RWPE1 (cell line): ENCODE data around the gene LY6G5B.

Experiments
- CTCF ChIA-PET: fragments of 350-600 bp; sonication (Branson Sonifier 250); formaldehyde crosslinking; extraction: SDS; loops from one replicate; lab custom pipeline; 2021; lab: Yijun Ruan, JAX
- POLR2A ChIA-PET: fragments of 400-600 bp; formaldehyde crosslinking; extraction: SDS; loops from one replicate; lab custom pipeline; 2020; ENCODE audit warnings: antibody characterized with exemption; ENCODE audit not compliant: low non-redundant PET; lab: Yijun Ruan, JAX
- DNase-seq: peaks from one replicate; pipeline ENCODE4 v3.0.0; 2012; ENCODE audit warnings: low spot score
- H3K27ac ChIP-seq: fragments of 450-650 bp; 2 replicates; pipeline ENCODE4 v1.5.1; 2017
- CTCF ChIP-seq: fragments of 450-650 bp; conservative IDR thresholded peaks from 2 replicates; pipeline ENCODE4 v1.5.1; 2017; ENCODE audit warnings: low read depth, mild to moderate bottlenecking

Gene LY6G5B

DNA sequence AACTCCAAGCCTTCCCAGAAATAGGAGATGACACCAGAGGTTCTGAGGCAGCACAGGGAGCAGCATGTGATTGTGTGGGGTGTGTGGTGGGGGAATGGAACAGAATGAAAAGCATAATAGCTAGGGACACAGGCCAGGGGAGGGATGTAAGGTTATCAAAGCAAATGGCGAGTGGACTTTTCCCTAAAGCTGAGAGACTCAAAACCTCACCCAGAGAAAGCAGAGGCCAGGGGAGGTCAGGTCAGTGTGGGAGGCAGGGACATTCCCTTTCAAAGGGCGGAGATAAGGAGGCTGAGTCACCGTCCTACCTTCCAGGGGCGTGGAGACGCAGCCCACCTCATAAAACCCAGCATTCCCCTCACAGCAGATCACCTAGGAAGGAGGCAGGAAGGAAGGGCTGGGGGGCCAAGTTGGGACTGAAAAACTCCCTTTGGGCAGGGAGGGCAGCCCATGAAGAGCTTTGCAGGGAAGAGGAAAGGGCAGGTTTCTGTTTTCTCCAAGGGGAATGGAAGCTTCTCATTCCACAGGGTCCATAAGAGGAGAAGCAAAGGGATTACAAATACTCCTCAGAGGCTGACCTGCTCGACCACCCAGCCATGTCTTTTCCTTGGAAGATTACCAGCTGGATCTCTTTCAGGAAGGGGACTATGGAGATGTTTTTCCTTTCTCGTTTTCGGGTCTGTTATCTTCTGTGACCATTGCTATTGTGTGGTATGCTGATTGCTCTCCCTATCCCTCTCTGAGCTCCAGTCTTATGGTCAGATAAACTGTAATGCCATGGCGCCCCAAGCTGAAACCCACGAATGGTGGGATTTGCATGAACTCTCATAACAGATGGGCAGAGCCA is 20.7 kb downstream of the LY6G5B start:
- POLR2A ChIA-PET: no interaction called here
- no peak for TF ChIP-seq CTCF
- CTCF ChIA-PET: interaction anchor here (0.6 to 1.0 kb wide), 5 partner anchors 11 to 192 kb away, joined by 3 to 5 read pairs (median 4); partner anchors contain the start of gene LY6G6C
- H3K27ac ChIP-seq: peak overlapping the region; percentile 52
- DNase-seq: no peak

DNA sequence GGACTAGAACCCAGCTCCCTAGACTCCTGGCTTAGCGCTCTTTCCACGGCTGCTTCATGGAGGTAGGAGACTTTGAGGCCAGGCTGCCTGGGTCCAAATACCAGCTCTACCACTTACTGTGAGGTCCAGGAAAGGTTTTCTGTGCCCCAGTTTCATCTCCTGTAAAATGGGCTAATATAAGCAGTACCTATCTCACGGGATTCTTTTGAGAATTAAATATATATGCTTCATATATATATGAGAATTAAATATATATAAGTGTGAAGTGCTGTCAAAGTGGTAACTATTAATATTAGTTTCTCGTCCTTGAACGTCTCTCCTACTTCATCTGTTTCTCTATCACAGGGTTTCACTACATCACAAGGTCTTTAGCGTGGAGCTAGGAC is 21.3 kb downstream of the LY6G5B start:
- no peak for TF ChIP-seq CTCF
- H3K27ac ChIP-seq: peak overlapping the region; percentile 52
- DNase-seq: no peak
- POLR2A ChIA-PET: no interaction called here
- CTCF ChIA-PET: interaction anchor here (0.6 to 1.0 kb wide), 4 partner anchors 31 to 273 kb away, joined by 4 to 5 read pairs (median 4); partner anchors contain the start of gene LY6G6C

GRCh38 chr6:31691564-31692108 is 21.9 kb downstream of the LY6G5B start:
- ChIA-PET POLR2A (no interaction called here), CTCF (interaction anchor here (0.6 to 1.0 kb wide), 3 partner anchors 30 to 273 kb away, joined by 3 to 5 read pairs (median 4); partner anchors contain the start of gene LY6G6C)
- TF ChIP-seq CTCF: no peak
- H3K27ac ChIP-seq: 0 out of 2 replicates have a peak overlapping the region, but pooled peaks have one; percentile 17
- DNase-seq: no peak

GRCh38 chr6:31692353-31692752 is 22.6 kb downstream of the LY6G5B start:
- no peak for TF ChIP-seq CTCF
- POLR2A ChIA-PET: no interaction called here
- no peak for DNase-seq
- no peak overlapping the region for H3K27ac ChIP-seq
- CTCF ChIA-PET: interaction anchor here (0.6 to 1.0 kb wide), 5 partner anchors 10 to 287 kb away, joined by 3 to 4 read pairs (median 3); partner anchors contain the start of gene ABHD16A

GRCh38 chr6:31692886-31693285 is 23.1 kb downstream of the LY6G5B start:
- ChIA-PET CTCF (interaction anchor here (0.6 to 1.0 kb wide), 6 partner anchors 10 to 287 kb away, joined by 3 to 4 read pairs (median 3); partner anchors contain the start of gene ABHD16A), POLR2A (no interaction called here)
- DNase-seq: no peak
- H3K27ac ChIP-seq: peak overlapping the region; percentile 2; the same call in 1 of the 2 replicates
- no peak for TF ChIP-seq CTCF

GRCh38 chr6:31693535-31693934 is 23.8 kb downstream of the LY6G5B start:
- peak overlapping the region; percentile 2; the same call in 1 of the 2 replicates for H3K27ac ChIP-seq
- no peak for TF ChIP-seq CTCF
- ChIA-PET CTCF (interaction anchor here (0.6 to 1.0 kb wide), 4 partner anchors 36 to 177 kb away, joined by 3 to 5 read pairs (median 3); no protein-coding TSS in a partner anchor), POLR2A (interaction anchor here (0.6 kb wide), 1 partner anchor 58 kb away, joined by 3 read pairs; no protein-coding TSS in a partner anchor)
- no peak for DNase-seq
